Epithelial cell of proximal tubule (primary cell): ENCODE data around the gene OTOG. TPM values are rescaled to one million over a fixed set of nuclear protein-coding genes. Genes with fewer than 3 reads are reported as not detected.

ENCODE experiments used
- DNase-seq: peaks from one replicate; pipeline ENCODE4 v3.0.0-alpha.2; 2011; ENCODE audit warnings: low read depth
- H3K4me3 ChIP-seq: 2 replicates; pipeline ENCODE4 v1.5.1; 2011; ENCODE audit warnings: low read depth, mild to moderate bottlenecking, low read length
- total RNA-seq: library from RNA; depleted of rRNA; stranded (reverse); fragments of >200 nt; gene quantifications from 2 replicates; pipeline ENCODE4 v1.2.3, GENCODE V29; 2015
- TF ChIP-seq, protein P1 (sequence below): conservative IDR thresholded peaks from 2 replicates; pipeline ENCODE4 v1.5.1; 2012; ENCODE audit warnings: low read depth, mild to moderate bottlenecking, low read length

OTOG gene
- total RNA-seq, 1 donor from 2014 or later, result not detected

- no peak for DNase-seq
- TF ChIP-seq, protein P1, sequence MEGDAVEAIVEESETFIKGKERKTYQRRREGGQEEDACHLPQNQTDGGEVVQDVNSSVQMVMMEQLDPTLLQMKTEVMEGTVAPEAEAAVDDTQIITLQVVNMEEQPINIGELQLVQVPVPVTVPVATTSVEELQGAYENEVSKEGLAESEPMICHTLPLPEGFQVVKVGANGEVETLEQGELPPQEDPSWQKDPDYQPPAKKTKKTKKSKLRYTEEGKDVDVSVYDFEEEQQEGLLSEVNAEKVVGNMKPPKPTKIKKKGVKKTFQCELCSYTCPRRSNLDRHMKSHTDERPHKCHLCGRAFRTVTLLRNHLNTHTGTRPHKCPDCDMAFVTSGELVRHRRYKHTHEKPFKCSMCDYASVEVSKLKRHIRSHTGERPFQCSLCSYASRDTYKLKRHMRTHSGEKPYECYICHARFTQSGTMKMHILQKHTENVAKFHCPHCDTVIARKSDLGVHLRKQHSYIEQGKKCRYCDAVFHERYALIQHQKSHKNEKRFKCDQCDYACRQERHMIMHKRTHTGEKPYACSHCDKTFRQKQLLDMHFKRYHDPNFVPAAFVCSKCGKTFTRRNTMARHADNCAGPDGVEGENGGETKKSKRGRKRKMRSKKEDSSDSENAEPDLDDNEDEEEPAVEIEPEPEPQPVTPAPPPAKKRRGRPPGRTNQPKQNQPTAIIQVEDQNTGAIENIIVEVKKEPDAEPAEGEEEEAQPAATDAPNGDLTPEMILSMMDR, result no peak
- no peak overlapping the region for H3K4me3 ChIP-seq
Measured at GRCh38 chr11:17526931-17527627, 20.0 kb upstream of the OTOG start.

DNA sequence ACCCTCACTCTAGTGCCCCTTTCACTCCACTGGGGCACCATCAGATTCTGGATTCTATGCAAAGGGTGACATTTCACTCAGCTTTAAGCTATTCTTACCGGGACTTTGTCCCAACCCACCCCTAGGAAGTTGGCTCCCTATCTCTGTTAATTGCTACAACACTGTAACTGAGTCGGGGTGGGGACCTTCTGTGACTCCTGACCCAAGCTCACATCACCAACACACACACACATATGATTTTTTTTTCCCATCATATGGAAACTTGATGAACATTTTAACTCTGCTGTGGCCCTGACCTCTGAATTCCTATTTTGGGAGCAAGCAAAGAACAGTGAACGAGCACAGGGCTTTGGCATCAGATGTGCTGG is 19.4 kb upstream of the OTOG start:
- TF ChIP-seq, protein P1, result no peak
- no peak overlapping the region for H3K4me3 ChIP-seq
- DNase-seq, result no peak

GRCh38 chr11:17528181-17528691 is 18.8 kb upstream of the OTOG start:
- no peak for DNase-seq

GRCh38 chr11:17528906-17529843 is 17.9 kb upstream of the OTOG start:
- no peak overlapping the region for H3K4me3 ChIP-seq
- DNase-seq, result no peak

More at GRCh38 chr11:17528181-17528691, 18.8 kb upstream of the OTOG start:
- TF ChIP-seq, protein P1, result peak; percentile 91
- H3K4me3 ChIP-seq, result no peak overlapping the region

GRCh38 chr11:17529844-17530185 is 17.2 kb upstream of the OTOG start:
- TF ChIP-seq, protein P1, result no peak

More at GRCh38 chr11:17528906-17529843, 17.9 kb upstream of the OTOG start:
- TF ChIP-seq, protein P1, result no peak

GRCh38 chr11:17531071-17531600 is 15.9 kb upstream of the OTOG start:
- no peak overlapping the region for H3K4me3 ChIP-seq
- DNase-seq, result no peak
- TF ChIP-seq, protein P1, result no peak

More at GRCh38 chr11:17529844-17530185, 17.2 kb upstream of the OTOG start:
- DNase-seq, result no peak
- H3K4me3 ChIP-seq, result no peak overlapping the region
